ENCODE measurements around the gene ANKRD6. TPM values are rescaled to one million over a fixed set of nuclear protein-coding genes. Genes with fewer than 3 reads are reported as not detected.

Gene ANKRD6
- total RNA-seq, 1 donor from 2014 or later, result 4.2 TPM

- H3K4me3 ChIP-seq (ENCODE audit: low read length in 3 of 3), result no peak overlapping the region
- peaks cover 11 to 26% (median 19%) of the 10 kb centered on the region in 3 donors for H3K4me1 ChIP-seq (ENCODE audit: control insufficient read depth in 3 of 3, insufficient read depth in 3 of 3, low read length in 3 of 3)
- peaks cover 15 to 57% (median 39%) of the 10 kb centered on the region in 3 donors for H3K36me3 ChIP-seq (ENCODE audit: control insufficient read depth in 3 of 3, insufficient read depth in 3 of 3, low read length in 3 of 3)
- H3K27me3 ChIP-seq (ENCODE audit: control insufficient read depth in 3 of 3, insufficient read depth in 3 of 3, low read length in 3 of 3), result no peaks in the 10 kb centered on the region
- H3K9me3 ChIP-seq (ENCODE audit: control insufficient read depth in 3 of 3, low read length in 3 of 3), result no peaks in the 10 kb centered on the region
- peak overlapping the region; percentile 30 for H3K27ac ChIP-seq (ENCODE audit: low read depth, low read length)
- no peak overlapping the region for H3K9ac ChIP-seq (ENCODE audit: low read depth in 1 of 3, low read length in 3 of 3)
Measured at GRCh38 chr6:89667872-89668556, 235.1 kb downstream of the ANKRD6 start.

DNA sequence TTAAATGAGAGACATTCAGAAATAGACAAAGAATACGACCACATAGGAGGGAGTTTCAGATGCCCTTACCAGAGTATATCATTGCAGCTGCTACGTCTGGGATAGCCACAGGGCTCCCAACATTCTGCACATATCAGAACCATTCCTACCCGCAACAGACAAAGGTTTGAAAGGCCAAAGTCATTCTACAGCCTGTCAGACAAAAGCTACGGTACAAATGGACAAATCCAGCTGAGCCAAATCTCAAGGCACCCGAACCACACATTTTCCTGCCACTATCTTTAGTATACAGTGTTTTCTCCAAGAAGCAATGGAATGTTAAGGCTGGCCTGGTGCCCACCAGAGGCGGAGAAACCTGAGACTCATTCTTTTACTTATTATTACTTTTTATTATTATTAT is 236.1 kb downstream of the ANKRD6 start:
- Histone ChIP-seq H3K4me1 (ENCODE audit: control insufficient read depth in 3 of 3, insufficient read depth in 3 of 3, low read length in 3 of 3) (peaks cover 11 to 27% (median 18%) of the 10 kb centered on the region in 3 donors), H3K36me3 (ENCODE audit: control insufficient read depth in 3 of 3, insufficient read depth in 3 of 3, low read length in 3 of 3) (peaks cover 19 to 62% (median 41%) of the 10 kb centered on the region in 3 donors), H3K9me3 (ENCODE audit: control insufficient read depth in 3 of 3, low read length in 3 of 3) (no peaks in the 10 kb centered on the region), H3K27ac (ENCODE audit: low read depth, low read length) (peak overlapping the region; percentile 30), H3K27me3 (ENCODE audit: control insufficient read depth in 3 of 3, insufficient read depth in 3 of 3, low read length in 3 of 3) (no peaks in the 10 kb centered on the region), H3K9ac (ENCODE audit: low read depth in 1 of 3, low read length in 3 of 3) (peak overlapping the region in 1 of 3 donors; percentile 25), H3K4me3 (ENCODE audit: low read length in 3 of 3) (no peak overlapping the region)

GRCh38 chr6:89670935-89671565 is 238.1 kb downstream of the ANKRD6 start:
- peaks cover 27 to 71% (median 51%) of the 10 kb centered on the region in 3 donors for H3K36me3 ChIP-seq (ENCODE audit: control insufficient read depth in 3 of 3, insufficient read depth in 3 of 3, low read length in 3 of 3)
- no peaks in the 10 kb centered on the region for H3K9me3 ChIP-seq (ENCODE audit: control insufficient read depth in 3 of 3, low read length in 3 of 3)
- peak overlapping the region in 1 of 3 donors; percentile 42 for H3K9ac ChIP-seq (ENCODE audit: low read depth in 1 of 3, low read length in 3 of 3)
- no peaks in the 10 kb centered on the region for H3K27me3 ChIP-seq (ENCODE audit: control insufficient read depth in 3 of 3, insufficient read depth in 3 of 3, low read length in 3 of 3)
- peak overlapping the region in 2 of 3 donors; percentile 0 to 34 for H3K4me3 ChIP-seq (ENCODE audit: low read length in 3 of 3)
- H3K4me1 ChIP-seq (ENCODE audit: control insufficient read depth in 3 of 3, insufficient read depth in 3 of 3, low read length in 3 of 3), result peaks cover 21 to 45% (median 30%) of the 10 kb centered on the region in 3 donors
- H3K27ac ChIP-seq (ENCODE audit: low read depth, low read length), result peak overlapping the region; percentile 70

GRCh38 chr6:89675949-89676748 is 243.2 kb downstream of the ANKRD6 start:
- peak overlapping the region; percentile 28 to 52 (median 35) for H3K9ac ChIP-seq (ENCODE audit: low read depth in 1 of 3, low read length in 3 of 3)
- H3K9me3 ChIP-seq (ENCODE audit: control insufficient read depth in 3 of 3, low read length in 3 of 3), result no peaks in the 10 kb centered on the region
- no peaks in the 10 kb centered on the region for H3K27me3 ChIP-seq (ENCODE audit: control insufficient read depth in 3 of 3, insufficient read depth in 3 of 3, low read length in 3 of 3)
- peaks cover 49 to 75% (median 72%) of the 10 kb centered on the region in 3 donors for H3K36me3 ChIP-seq (ENCODE audit: control insufficient read depth in 3 of 3, insufficient read depth in 3 of 3, low read length in 3 of 3)
- H3K27ac ChIP-seq (ENCODE audit: low read depth, low read length), result peak overlapping the region; percentile 80
- peaks cover 31 to 56% (median 43%) of the 10 kb centered on the region in 3 donors for H3K4me1 ChIP-seq (ENCODE audit: control insufficient read depth in 3 of 3, insufficient read depth in 3 of 3, low read length in 3 of 3)
- peak overlapping the region in 1 of 3 donors; percentile 53 for H3K4me3 ChIP-seq (ENCODE audit: low read length in 3 of 3)

DNA sequence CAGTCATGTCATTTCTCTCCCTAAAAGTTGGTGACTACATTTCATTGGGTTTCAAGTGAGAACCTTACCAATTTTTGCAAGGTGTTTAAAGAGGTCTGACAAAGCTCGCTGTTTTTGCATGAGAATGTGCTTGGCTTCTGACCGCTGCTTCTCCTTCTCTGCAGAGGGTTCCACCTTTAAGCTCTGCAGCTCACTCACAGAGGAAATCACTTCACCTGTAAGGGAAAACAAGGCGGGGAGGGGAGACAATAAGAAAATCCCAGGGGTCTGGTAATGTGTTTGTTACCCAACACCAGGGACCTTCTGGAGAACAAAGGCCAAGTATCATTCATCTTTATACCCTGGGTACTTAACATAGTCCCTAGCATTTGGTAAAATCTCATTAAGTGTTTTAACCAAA is 245.6 kb downstream of the ANKRD6 start:
- no peak overlapping the region for H3K4me3 ChIP-seq (ENCODE audit: low read length in 3 of 3)
- H3K27me3 ChIP-seq (ENCODE audit: control insufficient read depth in 3 of 3, insufficient read depth in 3 of 3, low read length in 3 of 3), result no peaks in the 10 kb centered on the region
- H3K9me3 ChIP-seq (ENCODE audit: control insufficient read depth in 3 of 3, low read length in 3 of 3), result no peaks in the 10 kb centered on the region
- peaks cover 26 to 53% (median 35%) of the 10 kb centered on the region in 3 donors for H3K4me1 ChIP-seq (ENCODE audit: control insufficient read depth in 3 of 3, insufficient read depth in 3 of 3, low read length in 3 of 3)
- peaks cover 39 to 68% (median 59%) of the 10 kb centered on the region in 3 donors for H3K36me3 ChIP-seq (ENCODE audit: control insufficient read depth in 3 of 3, insufficient read depth in 3 of 3, low read length in 3 of 3)
- H3K27ac ChIP-seq (ENCODE audit: low read depth, low read length), result no peak overlapping the region
- no peak overlapping the region for H3K9ac ChIP-seq (ENCODE audit: low read depth in 1 of 3, low read length in 3 of 3)

GRCh38 chr6:89679215-89680120 is 246.5 kb downstream of the ANKRD6 start:
- no peaks in the 10 kb centered on the region for H3K9me3 ChIP-seq (ENCODE audit: control insufficient read depth in 3 of 3, low read length in 3 of 3)

GRCh38 chr6:89680150-89680549 is 247.2 kb downstream of the ANKRD6 start:
- H3K27ac ChIP-seq (ENCODE audit: low read depth, low read length), result peak overlapping the region; percentile 63
- no peaks in the 10 kb centered on the region for H3K9me3 ChIP-seq (ENCODE audit: control insufficient read depth in 3 of 3, low read length in 3 of 3)
- H3K4me3 ChIP-seq (ENCODE audit: low read length in 3 of 3), result peak overlapping the region in 2 of 3 donors; percentile 32 to 63
- peaks cover 24 to 43% (median 31%) of the 10 kb centered on the region in 3 donors for H3K4me1 ChIP-seq (ENCODE audit: control insufficient read depth in 3 of 3, insufficient read depth in 3 of 3, low read length in 3 of 3)
- H3K36me3 ChIP-seq (ENCODE audit: control insufficient read depth in 3 of 3, insufficient read depth in 3 of 3, low read length in 3 of 3), result peaks cover 39 to 68% (median 57%) of the 10 kb centered on the region in 3 donors
- no peaks in the 10 kb centered on the region for H3K27me3 ChIP-seq (ENCODE audit: control insufficient read depth in 3 of 3, insufficient read depth in 3 of 3, low read length in 3 of 3)
- peak overlapping the region in 2 of 3 donors; percentile 32 to 74 for H3K9ac ChIP-seq (ENCODE audit: low read depth in 1 of 3, low read length in 3 of 3)

More at GRCh38 chr6:89679215-89680120, 246.5 kb downstream of the ANKRD6 start:
- Histone ChIP-seq H3K4me3 (ENCODE audit: low read length in 3 of 3) (peak overlapping the region in 1 of 3 donors; percentile 63), H3K4me1 (ENCODE audit: control insufficient read depth in 3 of 3, insufficient read depth in 3 of 3, low read length in 3 of 3) (peaks cover 26 to 49% (median 35%) of the 10 kb centered on the region in 3 donors), H3K27ac (ENCODE audit: low read depth, low read length) (no peak overlapping the region), H3K36me3 (ENCODE audit: control insufficient read depth in 3 of 3, insufficient read depth in 3 of 3, low read length in 3 of 3) (peaks cover 38 to 68% (median 57%) of the 10 kb centered on the region in 3 donors), H3K27me3 (ENCODE audit: control insufficient read depth in 3 of 3, insufficient read depth in 3 of 3, low read length in 3 of 3) (no peaks in the 10 kb centered on the region), H3K9ac (ENCODE audit: low read depth in 1 of 3, low read length in 3 of 3) (peak overlapping the region in 1 of 3 donors; percentile 74)

DNA sequence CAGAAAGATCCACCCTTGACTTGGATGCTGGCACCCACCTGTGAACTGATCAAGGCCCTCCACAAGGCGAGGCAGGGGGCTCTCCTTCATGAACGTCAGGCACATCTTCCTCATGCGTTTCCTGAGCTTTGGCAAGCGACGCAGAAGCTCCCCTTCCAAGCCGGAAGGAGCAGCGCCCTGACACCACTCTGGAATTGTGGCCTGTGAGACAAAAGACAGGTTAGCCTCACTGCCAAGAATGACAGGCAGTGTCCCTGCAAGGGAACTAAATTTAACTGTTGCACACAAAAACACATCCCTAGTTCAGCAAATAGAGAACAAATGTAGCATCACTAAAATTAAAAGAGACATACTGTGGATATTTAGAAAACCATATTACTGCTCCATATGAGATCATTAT is 247.6 kb downstream of the ANKRD6 start:
- peaks cover 20 to 39% (median 27%) of the 10 kb centered on the region in 3 donors for H3K4me1 ChIP-seq (ENCODE audit: control insufficient read depth in 3 of 3, insufficient read depth in 3 of 3, low read length in 3 of 3)
- H3K9ac ChIP-seq (ENCODE audit: low read depth in 1 of 3, low read length in 3 of 3), result peak overlapping the region in 2 of 3 donors; percentile 32 to 74
- peak overlapping the region; percentile 63 for H3K27ac ChIP-seq (ENCODE audit: low read depth, low read length)
- no peaks in the 10 kb centered on the region for H3K9me3 ChIP-seq (ENCODE audit: control insufficient read depth in 3 of 3, low read length in 3 of 3)
- H3K36me3 ChIP-seq (ENCODE audit: control insufficient read depth in 3 of 3, insufficient read depth in 3 of 3, low read length in 3 of 3), result peaks cover 39 to 68% (median 57%) of the 10 kb centered on the region in 3 donors
- no peaks in the 10 kb centered on the region for H3K27me3 ChIP-seq (ENCODE audit: control insufficient read depth in 3 of 3, insufficient read depth in 3 of 3, low read length in 3 of 3)
- peak overlapping the region in 2 of 3 donors; percentile 32 to 63 for H3K4me3 ChIP-seq (ENCODE audit: low read length in 3 of 3)
